HepG2 (cell line): Measurements from ENCODE around the gene DPM2. TPM values are rescaled to one million over a fixed set of nuclear protein-coding genes. Genes with fewer than 3 reads are reported as not detected.

Experiments used
- ARNTL ChIP-seq: sonication (generic); formaldehyde crosslinking; IDR thresholded peaks from 2 replicates; pipeline ENCODE4 v1.4.0; 2020; ENCODE audit warnings: mild to moderate bottlenecking, missing genetic modification reagents
- CENPT ChIP-seq: sonication (generic); formaldehyde crosslinking; IDR thresholded peaks from 2 replicates; pipeline ENCODE4 v1.8.0; 2022; ENCODE audit warnings: low read depth, mild to moderate bottlenecking, moderate library complexity, missing genetic modification reagents
- FIP1L1 ChIP-seq: fragments of 200-400 bp; formaldehyde crosslinking; IDR thresholded peaks from 2 replicates; pipeline ENCODE4 v1.6.1; 2018; ENCODE audit warnings: low read depth, mild to moderate bottlenecking, low read length, moderate library complexity, borderline replicate concordance; ENCODE audit not compliant: insufficient read depth
- GATA4 ChIP-seq: sonication (generic); IDR thresholded peaks from 2 replicates; pipeline ENCODE4 v1.6.1; 2016; ENCODE audit warnings: antibody characterized with exemption, low read depth, borderline replicate concordance
- GTF3A ChIP-seq: sonication (generic); formaldehyde crosslinking; conservative IDR thresholded peaks from 2 replicates; pipeline ENCODE4 v1.4.0; 2020; ENCODE audit warnings: mild to moderate bottlenecking, missing genetic modification reagents
- HOXA5 ChIP-seq: sonication (generic); formaldehyde crosslinking; IDR thresholded peaks from 2 replicates; pipeline ENCODE4 v1.4.0; 2020; ENCODE audit warnings: missing genetic modification reagents
- MAFK ChIP-seq, 2 experiments: IDR thresholded peaks in 1 of 2; conservative IDR thresholded peaks in 1 of 2; 2 replicates each; pipeline ENCODE4 v1.6.1; 2011; ENCODE audit warnings: improper control_type of control experiment in 2 of 2, low read length in 2 of 2
- MYNN ChIP-seq: sonication (generic); formaldehyde crosslinking; IDR thresholded peaks from 2 replicates; pipeline ENCODE4 v1.4.0; 2020; ENCODE audit warnings: mild to moderate bottlenecking, low read depth, missing genetic modification reagents
- NFKBIZ ChIP-seq: IDR thresholded peaks from 2 replicates; pipeline ENCODE4 v1.6.1; 2018; ENCODE audit warnings: missing genetic modification reagents, missing compliant biosample characterization
- SAP130 ChIP-seq: IDR thresholded peaks from 2 replicates; pipeline ENCODE4 v1.6.1; 2016; ENCODE audit warnings: low read depth
- TMF1 ChIP-seq: sonication (generic); formaldehyde crosslinking; IDR thresholded peaks from 2 replicates; pipeline ENCODE4 v1.8.1; 2022; ENCODE audit warnings: low read depth, missing genetic modification reagents
- ZNF772 ChIP-seq: sonication (generic); formaldehyde crosslinking; IDR thresholded peaks from 2 replicates; pipeline ENCODE4 v1.5.0; 2020; ENCODE audit warnings: mild to moderate bottlenecking, missing genetic modification reagents
- ZNF777 ChIP-seq: sonication (generic); formaldehyde crosslinking; IDR thresholded peaks from 2 replicates; pipeline ENCODE4 v1.4.0; 2020; ENCODE audit warnings: missing genetic modification reagents
- ZNF883 ChIP-seq: sonication (generic); formaldehyde crosslinking; IDR thresholded peaks from 2 replicates; pipeline ENCODE4 v1.5.1; 2020; ENCODE audit warnings: mild to moderate bottlenecking, missing genetic modification reagents; ENCODE audit errors: not compliant biosample characterization
- polyA plus RNA-seq, 8 experiments: library from polyadenylated mRNA; depleted of rRNA in 3 of 8; stranded (reverse) in 7 of 8; unstranded in 1 of 8; fragments of >200 nt; fragmentation: Illumina TruSeq in 4 of 8; extraction: Trizol in 4 of 8; gene quantifications; 2 replicates each; pipeline versions ENCODE4 v1.2.1 to v1.2.3, GENCODE V29; 2011 to 2016; ENCODE audit warnings: low read depth in 4 of 8, missing spikeins in 1 of 8, mixed read lengths in 1 of 8; ENCODE audit not compliant: insufficient read depth in 1 of 8
- total RNA-seq, 5 experiments: library from RNA; depleted of rRNA; stranded (reverse); fragments of >200 nt; fragmentation: Illumina TruSeq; extraction: Trizol; gene quantifications; 2 replicates each; pipeline ENCODE4 v1.2.3, GENCODE V29; 2016; ENCODE audit warnings: low read depth in 1 of 5
- TF ChIP-seq, protein P1 (sequence below): sonication (generic); formaldehyde crosslinking; IDR thresholded peaks from 2 replicates; pipeline ENCODE4 v1.5.0; 2020; ENCODE audit warnings: missing genetic modification reagents
- TF ChIP-seq, protein P2 (sequence below): sonication (generic); formaldehyde crosslinking; IDR thresholded peaks from 2 replicates; pipeline ENCODE4 v1.4.0; 2020; ENCODE audit warnings: mild to moderate bottlenecking, missing genetic modification reagents
- TF ChIP-seq, protein P3 (sequence below): fragments of 450-650 bp; IDR thresholded peaks from 2 replicates; pipeline ENCODE4 v1.6.1; 2017; ENCODE audit warnings: mild to moderate bottlenecking

The DPM2 gene
- total and polyA plus RNA-seq, 2 of the 13 experiments (the other 11 are each of a cell fraction or from before 2014, with no cell fraction given): 24.8 to 35.3 TPM

DNA sequence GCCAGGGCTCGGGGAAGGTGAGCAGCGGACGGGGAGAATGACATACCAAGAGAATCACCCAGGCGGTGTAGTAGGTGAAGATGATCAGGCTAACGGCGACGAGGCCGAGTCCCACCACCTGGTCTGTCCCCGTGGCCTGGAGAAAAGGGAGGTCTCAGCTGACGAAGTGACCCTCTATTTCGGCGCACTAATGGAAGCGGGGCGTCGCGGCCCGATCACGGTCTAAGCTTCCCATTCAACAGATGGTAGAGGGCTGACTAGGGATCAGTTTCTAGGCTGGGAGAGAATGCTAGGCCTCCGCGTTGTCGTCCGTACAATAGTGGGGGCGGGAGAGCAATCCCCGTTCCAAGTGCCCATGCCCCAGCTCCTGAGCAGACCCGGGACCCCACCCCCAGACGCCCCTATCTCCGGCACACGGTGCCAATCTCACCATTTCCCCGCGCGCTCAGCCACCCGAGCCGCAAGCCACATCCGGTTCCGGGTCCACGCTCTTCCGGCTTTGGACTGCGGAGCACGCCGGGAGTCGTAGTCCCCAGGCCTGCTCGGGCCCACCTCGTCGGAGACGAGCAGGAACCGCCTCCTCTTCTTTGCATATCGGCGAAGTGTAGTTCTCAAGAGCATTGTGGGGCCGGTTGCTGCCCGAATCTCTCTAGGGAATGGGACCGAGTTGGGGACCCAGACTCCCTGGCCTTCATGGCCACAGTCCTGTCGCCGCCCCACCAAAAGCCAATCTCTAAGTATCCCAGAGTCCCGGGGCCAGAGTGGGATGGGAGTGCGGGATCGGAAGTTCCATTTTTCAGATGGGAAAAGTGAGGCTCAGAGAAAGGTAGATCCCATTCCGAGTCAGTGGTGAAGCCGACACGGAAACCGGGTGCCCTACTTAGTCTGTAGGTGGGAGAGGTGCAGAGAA lies at the start of gene DPM2 (continued):
- TF ChIP-seq FIP1L1: no peak; the same call in 1 of the 2 replicates
- TF ChIP-seq NFKBIZ: no peak
- TF ChIP-seq GTF3A (CRISPR knock-in tag): 0 out of 2 replicates have a peak, but pooled peaks have one; percentile 53
- TF ChIP-seq, protein P1, sequence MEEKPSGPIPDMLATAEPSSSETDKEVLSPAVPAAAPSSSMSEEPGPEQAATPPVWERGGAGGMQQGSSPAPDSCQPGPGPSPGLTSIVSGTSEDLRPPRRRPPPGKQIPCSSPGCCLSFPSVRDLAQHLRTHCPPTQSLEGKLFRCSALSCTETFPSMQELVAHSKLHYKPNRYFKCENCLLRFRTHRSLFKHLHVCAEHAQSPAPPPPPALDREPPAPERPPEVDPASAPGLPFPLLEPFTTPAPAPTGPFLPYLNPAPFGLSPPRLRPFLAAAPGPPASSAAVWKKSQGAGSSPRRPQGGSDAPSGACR (CRISPR knock-in tag): no peak
- TF ChIP-seq MAFK (conservative IDR thresholded peaks at IDR 0.05 in 1 of 2, IDR thresholded peaks at IDR 0.05 in 1 of 2; ENCODE audit: low read length in 2 of 2): no peak
- no peak; the same call in 1 of the 2 replicates for TF ChIP-seq ZNF772 (CRISPR knock-in tag)
- TF ChIP-seq, protein P2, sequence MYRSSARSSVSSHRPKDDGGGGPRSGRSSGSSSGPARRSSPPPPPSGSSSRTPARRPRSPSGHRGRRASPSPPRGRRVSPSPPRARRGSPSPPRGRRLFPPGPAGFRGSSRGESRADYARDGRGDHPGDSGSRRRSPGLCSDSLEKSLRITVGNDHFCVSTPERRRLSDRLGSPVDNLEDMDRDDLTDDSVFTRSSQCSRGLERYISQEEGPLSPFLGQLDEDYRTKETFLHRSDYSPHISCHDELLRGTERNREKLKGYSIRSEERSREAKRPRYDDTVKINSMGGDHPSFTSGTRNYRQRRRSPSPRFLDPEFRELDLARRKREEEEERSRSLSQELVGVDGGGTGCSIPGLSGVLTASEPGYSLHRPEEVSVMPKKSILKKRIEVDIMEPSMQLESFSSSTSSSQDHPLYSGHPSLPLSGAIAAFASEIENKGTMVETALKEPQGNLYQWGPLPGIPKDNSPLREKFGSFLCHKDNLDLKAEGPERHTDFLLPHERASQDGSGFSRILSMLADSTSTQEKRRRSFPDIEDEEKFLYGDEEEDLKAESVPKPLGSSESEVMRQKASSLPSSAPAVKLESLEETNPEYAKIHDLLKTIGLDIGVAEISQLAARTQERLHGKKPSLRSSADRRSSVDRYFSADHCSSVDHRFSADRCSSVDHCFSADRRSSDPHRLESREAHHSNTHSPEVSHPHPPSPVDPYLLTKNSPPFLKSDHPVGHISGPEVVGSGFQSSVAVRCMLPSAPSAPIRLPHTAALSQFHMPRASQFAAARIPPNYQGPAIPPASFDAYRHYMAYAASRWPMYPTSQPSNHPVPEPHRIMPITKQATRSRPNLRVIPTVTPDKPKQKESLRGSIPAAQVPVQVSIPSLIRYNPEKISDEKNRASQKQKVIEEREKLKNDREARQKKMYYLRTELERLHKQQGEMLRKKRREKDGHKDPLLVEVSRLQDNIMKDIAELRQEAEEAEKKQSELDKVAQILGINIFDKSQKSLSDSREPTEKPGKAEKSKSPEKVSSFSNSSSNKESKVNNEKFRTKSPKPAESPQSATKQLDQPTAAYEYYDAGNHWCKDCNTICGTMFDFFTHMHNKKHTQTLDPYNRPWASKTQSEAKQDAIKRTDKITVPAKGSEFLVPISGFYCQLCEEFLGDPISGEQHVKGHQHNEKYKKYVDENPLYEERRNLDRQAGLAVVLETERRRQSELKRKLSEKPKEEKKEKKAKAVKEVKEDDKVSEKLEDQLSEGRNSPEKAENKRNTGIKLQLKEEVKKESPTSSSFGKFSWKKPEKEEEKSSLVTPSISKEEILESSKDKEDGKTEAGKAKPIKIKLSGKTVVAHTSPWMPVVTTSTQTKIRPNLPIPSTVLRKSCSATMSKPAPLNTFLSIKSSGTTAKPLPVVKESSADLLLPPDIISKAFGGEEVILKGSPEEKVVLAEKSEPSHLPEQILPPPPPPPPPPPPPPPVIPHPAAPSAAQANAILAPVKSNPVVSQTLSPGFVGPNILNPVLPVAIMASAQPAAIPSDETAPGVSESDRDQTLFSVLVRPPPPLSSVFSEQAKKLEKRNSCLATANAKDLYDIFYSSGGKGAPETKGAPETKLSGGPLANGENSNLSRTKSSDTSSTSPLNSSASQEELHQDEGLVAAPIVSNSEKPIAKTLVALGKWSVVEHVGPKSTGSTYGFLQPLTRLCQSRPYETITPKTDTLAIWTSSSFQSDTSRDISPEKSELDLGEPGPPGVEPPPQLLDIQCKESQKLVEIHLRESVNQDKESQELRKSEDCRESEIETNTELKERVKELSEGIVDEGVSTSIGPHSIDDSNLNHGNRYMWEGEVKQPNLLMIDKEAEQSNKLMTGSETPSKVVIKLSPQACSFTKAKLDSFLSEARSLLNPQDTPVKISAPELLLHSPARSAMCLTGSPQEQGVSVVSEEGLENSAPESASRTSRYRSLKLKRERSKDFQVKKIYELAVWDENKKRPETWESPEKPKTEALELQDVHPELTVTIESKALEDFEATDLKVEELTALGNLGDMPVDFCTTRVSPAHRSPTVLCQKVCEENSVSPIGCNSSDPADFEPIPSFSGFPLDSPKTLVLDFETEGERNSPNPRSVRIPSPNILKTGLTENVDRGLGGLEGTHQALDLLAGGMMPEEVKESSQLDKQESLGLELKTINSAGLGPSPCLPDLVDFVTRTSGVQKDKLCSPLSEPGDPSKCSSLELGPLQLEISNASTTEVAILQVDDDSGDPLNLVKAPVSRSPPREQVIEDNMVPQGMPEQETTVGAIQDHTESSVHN: no peak
- TF ChIP-seq CENPT (CRISPR knock-in tag): 0 out of 2 replicates have a peak, but pooled peaks have one; percentile 33
- TF ChIP-seq ZNF883 (CRISPR knock-in tag): peak; percentile 17
- TF ChIP-seq GATA4: no peak; the same call in 1 of the 2 replicates
- no peak for TF ChIP-seq MYNN
- TF ChIP-seq HOXA5 (CRISPR knock-in tag): no peak
- TF ChIP-seq ARNTL (CRISPR knock-in tag): no peak
- TF ChIP-seq TMF1 (CRISPR knock-in tag): no peak
- TF ChIP-seq ZNF777 (CRISPR knock-in tag): 0 out of 2 replicates have a peak, but pooled peaks have one; percentile 16
- TF ChIP-seq, protein P3, sequence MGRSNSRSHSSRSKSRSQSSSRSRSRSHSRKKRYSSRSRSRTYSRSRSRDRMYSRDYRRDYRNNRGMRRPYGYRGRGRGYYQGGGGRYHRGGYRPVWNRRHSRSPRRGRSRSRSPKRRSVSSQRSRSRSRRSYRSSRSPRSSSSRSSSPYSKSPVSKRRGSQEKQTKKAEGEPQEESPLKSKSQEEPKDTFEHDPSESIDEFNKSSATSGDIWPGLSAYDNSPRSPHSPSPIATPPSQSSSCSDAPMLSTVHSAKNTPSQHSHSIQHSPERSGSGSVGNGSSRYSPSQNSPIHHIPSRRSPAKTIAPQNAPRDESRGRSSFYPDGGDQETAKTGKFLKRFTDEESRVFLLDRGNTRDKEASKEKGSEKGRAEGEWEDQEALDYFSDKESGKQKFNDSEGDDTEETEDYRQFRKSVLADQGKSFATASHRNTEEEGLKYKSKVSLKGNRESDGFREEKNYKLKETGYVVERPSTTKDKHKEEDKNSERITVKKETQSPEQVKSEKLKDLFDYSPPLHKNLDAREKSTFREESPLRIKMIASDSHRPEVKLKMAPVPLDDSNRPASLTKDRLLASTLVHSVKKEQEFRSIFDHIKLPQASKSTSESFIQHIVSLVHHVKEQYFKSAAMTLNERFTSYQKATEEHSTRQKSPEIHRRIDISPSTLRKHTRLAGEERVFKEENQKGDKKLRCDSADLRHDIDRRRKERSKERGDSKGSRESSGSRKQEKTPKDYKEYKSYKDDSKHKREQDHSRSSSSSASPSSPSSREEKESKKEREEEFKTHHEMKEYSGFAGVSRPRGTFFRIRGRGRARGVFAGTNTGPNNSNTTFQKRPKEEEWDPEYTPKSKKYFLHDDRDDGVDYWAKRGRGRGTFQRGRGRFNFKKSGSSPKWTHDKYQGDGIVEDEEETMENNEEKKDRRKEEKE: no peak
- peak; percentile 93 for TF ChIP-seq SAP130 (CRISPR knock-in tag)
